Measurements from ENCODE around the gene DMRT3. TPM values are rescaled to one million over a fixed set of nuclear protein-coding genes. Genes with fewer than 3 reads are reported as not detected.

Gene DMRT3
- total and polyA plus RNA-seq, 2 of the 8 experiments (the other 6 are each of a cell fraction or from before 2014, with no cell fraction given): not detected

DNA sequence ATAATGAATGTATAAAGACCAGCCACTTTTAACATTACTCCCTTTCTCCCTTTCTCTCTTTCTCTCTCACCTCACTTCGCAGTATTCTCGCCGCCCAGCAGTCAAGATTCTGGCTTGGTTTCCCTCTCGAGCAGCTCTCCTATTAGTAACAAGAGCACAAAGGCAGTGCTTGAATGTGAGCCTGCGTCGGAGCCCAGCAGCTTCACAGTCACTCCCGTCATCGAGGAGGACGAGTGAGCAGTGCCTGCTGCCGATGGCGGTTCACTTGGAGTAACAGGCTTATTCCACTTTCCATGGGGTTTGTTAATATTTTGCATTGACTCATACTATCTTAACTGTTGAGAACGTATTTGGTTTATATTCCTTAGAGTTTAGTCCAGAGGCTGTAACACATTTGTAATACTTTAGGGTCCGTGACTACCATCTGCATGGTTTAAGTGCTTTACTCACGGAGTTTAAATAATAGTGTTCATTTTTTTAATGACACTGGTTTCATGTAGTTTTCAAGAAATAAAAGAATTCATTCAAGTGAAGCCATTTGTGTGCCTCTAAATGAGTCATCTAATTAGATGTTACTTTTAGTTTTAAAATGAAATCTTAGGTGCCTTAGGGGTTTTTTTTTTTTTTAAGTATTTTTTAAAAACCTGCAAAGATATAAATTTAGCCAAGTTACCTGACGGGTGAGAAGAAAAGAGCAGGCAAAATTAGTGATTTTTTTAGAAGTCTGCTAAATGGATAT is 8.4 kb upstream of the DMRT3 start (continued):
- TF ChIP-seq, protein P1, sequence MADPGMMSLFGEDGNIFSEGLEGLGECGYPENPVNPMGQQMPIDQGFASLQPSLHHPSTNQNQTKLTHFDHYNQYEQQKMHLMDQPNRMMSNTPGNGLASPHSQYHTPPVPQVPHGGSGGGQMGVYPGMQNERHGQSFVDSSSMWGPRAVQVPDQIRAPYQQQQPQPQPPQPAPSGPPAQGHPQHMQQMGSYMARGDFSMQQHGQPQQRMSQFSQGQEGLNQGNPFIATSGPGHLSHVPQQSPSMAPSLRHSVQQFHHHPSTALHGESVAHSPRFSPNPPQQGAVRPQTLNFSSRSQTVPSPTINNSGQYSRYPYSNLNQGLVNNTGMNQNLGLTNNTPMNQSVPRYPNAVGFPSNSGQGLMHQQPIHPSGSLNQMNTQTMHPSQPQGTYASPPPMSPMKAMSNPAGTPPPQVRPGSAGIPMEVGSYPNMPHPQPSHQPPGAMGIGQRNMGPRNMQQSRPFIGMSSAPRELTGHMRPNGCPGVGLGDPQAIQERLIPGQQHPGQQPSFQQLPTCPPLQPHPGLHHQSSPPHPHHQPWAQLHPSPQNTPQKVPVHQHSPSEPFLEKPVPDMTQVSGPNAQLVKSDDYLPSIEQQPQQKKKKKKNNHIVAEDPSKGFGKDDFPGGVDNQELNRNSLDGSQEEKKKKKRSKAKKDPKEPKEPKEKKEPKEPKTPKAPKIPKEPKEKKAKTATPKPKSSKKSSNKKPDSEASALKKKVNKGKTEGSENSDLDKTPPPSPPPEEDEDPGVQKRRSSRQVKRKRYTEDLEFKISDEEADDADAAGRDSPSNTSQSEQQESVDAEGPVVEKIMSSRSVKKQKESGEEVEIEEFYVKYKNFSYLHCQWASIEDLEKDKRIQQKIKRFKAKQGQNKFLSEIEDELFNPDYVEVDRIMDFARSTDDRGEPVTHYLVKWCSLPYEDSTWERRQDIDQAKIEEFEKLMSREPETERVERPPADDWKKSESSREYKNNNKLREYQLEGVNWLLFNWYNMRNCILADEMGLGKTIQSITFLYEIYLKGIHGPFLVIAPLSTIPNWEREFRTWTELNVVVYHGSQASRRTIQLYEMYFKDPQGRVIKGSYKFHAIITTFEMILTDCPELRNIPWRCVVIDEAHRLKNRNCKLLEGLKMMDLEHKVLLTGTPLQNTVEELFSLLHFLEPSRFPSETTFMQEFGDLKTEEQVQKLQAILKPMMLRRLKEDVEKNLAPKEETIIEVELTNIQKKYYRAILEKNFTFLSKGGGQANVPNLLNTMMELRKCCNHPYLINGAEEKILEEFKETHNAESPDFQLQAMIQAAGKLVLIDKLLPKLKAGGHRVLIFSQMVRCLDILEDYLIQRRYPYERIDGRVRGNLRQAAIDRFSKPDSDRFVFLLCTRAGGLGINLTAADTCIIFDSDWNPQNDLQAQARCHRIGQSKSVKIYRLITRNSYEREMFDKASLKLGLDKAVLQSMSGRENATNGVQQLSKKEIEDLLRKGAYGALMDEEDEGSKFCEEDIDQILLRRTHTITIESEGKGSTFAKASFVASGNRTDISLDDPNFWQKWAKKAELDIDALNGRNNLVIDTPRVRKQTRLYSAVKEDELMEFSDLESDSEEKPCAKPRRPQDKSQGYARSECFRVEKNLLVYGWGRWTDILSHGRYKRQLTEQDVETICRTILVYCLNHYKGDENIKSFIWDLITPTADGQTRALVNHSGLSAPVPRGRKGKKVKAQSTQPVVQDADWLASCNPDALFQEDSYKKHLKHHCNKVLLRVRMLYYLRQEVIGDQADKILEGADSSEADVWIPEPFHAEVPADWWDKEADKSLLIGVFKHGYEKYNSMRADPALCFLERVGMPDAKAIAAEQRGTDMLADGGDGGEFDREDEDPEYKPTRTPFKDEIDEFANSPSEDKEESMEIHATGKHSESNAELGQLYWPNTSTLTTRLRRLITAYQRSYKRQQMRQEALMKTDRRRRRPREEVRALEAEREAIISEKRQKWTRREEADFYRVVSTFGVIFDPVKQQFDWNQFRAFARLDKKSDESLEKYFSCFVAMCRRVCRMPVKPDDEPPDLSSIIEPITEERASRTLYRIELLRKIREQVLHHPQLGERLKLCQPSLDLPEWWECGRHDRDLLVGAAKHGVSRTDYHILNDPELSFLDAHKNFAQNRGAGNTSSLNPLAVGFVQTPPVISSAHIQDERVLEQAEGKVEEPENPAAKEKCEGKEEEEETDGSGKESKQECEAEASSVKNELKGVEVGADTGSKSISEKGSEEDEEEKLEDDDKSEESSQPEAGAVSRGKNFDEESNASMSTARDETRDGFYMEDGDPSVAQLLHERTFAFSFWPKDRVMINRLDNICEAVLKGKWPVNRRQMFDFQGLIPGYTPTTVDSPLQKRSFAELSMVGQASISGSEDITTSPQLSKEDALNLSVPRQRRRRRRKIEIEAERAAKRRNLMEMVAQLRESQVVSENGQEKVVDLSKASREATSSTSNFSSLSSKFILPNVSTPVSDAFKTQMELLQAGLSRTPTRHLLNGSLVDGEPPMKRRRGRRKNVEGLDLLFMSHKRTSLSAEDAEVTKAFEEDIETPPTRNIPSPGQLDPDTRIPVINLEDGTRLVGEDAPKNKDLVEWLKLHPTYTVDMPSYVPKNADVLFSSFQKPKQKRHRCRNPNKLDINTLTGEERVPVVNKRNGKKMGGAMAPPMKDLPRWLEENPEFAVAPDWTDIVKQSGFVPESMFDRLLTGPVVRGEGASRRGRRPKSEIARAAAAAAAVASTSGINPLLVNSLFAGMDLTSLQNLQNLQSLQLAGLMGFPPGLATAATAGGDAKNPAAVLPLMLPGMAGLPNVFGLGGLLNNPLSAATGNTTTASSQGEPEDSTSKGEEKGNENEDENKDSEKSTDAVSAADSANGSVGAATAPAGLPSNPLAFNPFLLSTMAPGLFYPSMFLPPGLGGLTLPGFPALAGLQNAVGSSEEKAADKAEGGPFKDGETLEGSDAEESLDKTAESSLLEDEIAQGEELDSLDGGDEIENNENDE (IDR thresholded peaks at IDR 0.05; ENCODE audit: insufficient replicate concordance, low read length): no peak
- TF ChIP-seq YY1 (IDR thresholded peaks at IDR 0.05; ENCODE audit: low read depth, low read length) (no peak), SUZ12 (IDR thresholded peaks at IDR 0.05; ENCODE audit: low read length) (peak; percentile 52), NRF1 (IDR thresholded peaks at IDR 0.05; ENCODE audit: low read depth, low read length) (no peak), GTF2F1 (IDR thresholded peaks at IDR 0.05; ENCODE audit: borderline replicate concordance, low read depth, low read length) (no peak), TBP (IDR thresholded peaks at IDR 0.05; ENCODE audit: low read depth, low read length) (peak; percentile 40; the same call in 1 of the 2 replicates), RBBP5 (IDR thresholded peaks at IDR 0.05; ENCODE audit: borderline replicate concordance, low read depth, low read length) (no peak), CTBP2 (IDR thresholded peaks at IDR 0.05; ENCODE audit: borderline replicate concordance, insufficient read depth, insufficient read length, low read length) (no peak), NANOG (IDR thresholded peaks at IDR 0.05; ENCODE audit: insufficient read depth, low read depth, low read length, poor library complexity, severe bottlenecking) (no peak), BCL11A (IDR thresholded peaks at IDR 0.05; ENCODE audit: low read depth in 2 of 2, low read length in 2 of 2) (no peak)
